GM18951 (cell line): Measurements from ENCODE around the gene PCLO.
"Not testable (repeated sequence)": the region's sequence is repeated elsewhere in the genome, so short reads cannot be mapped to it uniquely, and the experiment has no call there.

Experiments
- POLR2A ChIP-seq: IDR thresholded peaks from 4 replicates; pipeline ENCODE4 v1.6.1; 2011; ENCODE audit warnings: mild to moderate bottlenecking; ENCODE audit not compliant: insufficient read length, insufficient read depth; ENCODE audit errors: extremely low read depth
- in situ Hi-C: fragments of 300-500 bp; cut with MboI; formaldehyde crosslinking; loops from one replicate; pipeline ENCODE4 v1.12.0; 2022; ENCODE audit warnings: low sequenced_read_pairs, mixed read lengths, inconsistent platforms; ENCODE audit not compliant: unreplicated experiment

Gene PCLO

DNA sequence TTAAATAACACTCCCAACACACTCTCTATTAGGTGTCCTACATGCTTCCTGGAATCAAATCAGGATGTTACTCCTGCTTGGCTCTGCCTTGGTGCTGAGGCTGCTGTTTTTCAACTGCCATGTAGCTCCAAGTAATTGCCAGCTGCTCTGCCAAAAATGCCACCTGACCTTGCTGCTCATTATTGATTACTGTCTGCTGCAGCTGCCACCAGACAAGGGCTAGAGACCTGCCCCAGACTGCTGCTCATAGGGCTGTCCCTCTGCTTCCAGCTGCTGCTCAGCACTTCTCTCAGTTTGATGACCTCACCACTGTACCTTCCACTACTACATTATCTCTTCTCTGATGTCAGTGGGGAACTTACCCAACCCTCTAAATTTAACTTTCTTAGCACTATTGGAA is 102.5 kb downstream of the PCLO start:
- in situ Hi-C loops: no loop called here
- no peak for TF ChIP-seq POLR2A

DNA sequence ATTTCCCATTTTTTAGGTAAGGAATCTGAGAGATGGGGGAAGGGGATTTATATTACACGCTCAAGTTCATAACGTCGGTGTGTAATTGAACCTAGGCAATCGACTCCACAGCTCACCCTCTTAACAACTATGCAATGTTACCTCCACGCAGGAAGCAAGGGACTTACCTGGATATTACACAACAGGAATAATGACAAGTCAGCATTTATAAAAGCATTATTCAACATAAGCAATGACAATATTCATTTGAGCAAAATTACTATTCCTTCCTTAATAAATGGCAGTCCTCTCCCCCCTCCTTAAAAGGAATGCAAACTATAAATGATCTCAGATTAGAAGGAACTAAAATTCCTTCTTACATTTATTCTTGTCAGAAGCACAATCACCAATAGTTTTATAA is 104.0 kb downstream of the PCLO start:
- TF ChIP-seq POLR2A: no peak
- in situ Hi-C loops: no loop called here

DNA sequence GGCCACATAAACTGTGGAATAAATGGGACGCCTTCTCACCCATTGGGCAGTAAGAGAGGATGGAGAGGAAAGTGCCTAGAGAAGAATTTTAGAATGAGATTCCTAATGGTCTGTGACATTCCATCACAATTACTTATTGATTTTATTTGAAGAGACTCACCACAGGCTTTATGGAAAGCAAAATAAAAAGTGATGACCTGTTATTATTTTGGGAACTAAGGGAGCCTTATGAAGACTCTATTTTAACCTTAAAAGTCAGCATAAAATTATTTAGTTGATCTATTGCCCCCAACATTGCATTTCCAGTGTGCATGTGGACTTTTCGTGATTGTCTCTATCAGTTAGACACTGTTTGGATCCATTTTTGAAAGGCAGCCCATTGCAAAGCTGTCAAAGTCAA is 107.5 kb downstream of the PCLO start:
- no peak for TF ChIP-seq POLR2A
- in situ Hi-C loops: no loop called here

DNA sequence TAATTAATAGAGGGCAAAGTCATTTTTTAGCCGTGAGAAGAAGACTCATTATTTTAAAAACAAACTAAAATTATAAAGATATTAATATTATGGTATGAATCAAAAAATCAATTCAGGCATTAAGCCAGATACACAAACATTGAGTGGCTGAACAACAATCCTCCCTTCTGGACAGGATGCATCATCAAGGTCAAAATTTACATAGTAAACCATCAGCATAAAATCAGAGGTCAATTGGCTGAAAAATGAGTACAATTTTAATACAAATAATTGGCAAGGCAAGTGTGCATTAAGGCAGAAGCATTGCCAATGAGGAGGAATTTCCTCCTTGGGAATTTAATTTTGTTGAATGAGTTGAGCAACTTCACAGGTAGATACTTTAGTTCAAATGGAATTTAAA is 108.2 kb downstream of the PCLO start:
- no peak for TF ChIP-seq POLR2A
- in situ Hi-C loops: no loop called here

DNA sequence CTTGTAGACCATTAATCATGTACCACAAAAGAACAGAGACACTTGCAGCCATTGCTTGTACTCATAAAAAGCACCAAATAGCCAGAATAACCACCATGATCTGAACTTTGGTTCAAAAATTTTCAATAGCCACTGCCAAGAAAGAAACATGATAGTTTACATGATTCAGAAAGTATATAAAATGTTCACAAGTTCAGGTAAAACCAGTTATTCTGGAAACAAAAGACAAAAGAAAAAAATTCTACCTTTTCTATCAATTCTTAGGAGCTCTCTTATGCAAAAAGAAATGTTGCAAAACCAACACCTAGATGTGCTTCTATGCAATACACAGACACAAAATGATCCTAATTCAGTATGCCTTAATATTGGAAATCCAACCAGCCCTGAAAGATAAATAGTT is 108.7 kb downstream of the PCLO start:
- TF ChIP-seq POLR2A: no peak
- in situ Hi-C loops: no loop called here

DNA sequence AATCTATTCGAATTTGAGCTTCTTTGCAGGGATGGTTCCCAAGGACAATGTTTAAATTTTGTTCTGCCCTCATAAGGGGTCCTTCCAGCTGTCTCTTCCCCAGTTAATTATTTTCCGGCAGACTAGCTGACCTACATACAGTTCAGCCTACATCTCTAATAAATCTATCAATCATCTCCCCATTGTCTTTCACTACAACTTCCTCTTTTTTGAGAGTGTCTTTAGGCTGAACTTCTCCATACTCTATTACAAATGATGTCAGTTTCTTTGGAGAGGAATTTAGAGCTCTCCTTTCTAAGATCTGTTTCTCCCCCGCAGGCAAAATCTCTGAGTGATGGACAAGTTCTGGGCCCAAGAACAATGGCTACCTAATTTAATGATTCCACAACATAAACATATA is 122.2 kb downstream of the PCLO start:
- in situ Hi-C loops: no loop called here
- TF ChIP-seq POLR2A: no peak

DNA sequence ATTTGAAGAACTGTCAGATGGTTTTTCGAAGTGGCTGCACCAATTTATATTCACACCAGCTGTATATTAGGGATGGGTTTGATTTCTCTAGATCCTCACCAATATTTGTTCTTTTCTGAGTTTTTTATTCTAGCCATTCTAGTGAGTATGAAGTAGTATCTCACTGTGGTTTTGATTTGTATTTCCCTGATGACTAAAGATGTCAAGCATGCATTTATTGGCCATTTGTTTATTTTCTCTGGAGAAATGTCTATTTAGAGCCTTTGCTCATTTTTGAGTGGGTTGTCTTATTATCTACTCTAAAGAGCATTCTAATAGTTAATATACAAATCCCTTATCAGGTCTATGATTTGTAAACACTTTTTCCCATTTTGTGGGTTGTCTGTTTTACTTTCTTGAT is 123.9 kb downstream of the PCLO start:
- in situ Hi-C loops: no loop called here
- TF ChIP-seq POLR2A: no peak

DNA sequence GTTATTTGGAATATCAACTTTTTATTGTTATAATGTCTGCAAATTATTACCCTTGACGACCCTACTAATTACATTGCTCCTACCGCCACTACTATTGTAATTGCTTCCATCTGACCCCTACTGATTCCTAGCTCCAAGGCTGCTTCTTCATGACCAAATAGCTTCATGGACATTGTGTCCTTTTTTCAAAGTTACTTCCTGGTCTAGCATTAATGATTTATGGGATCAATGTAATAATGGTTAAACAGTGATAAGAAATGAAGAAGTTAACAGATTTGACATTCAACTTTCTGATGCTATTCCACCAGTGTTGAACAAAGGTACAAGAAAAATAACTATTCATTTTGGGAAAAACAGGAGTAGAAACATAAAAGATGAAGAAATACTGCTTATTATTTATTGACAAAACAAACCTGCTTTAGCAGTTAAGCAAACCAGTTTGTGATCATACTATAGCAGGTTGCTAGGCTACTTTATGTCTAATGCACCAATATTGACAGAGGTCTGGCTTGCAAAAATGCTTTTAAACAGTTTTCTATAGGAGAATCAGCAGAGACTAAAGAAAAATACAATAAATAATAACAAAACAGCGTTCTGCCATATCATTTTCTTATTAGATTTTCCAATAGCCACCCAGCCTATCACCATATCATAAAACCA is 125.8 kb downstream of the PCLO start:
- no peak for TF ChIP-seq POLR2A
- in situ Hi-C loops: no loop called here

DNA sequence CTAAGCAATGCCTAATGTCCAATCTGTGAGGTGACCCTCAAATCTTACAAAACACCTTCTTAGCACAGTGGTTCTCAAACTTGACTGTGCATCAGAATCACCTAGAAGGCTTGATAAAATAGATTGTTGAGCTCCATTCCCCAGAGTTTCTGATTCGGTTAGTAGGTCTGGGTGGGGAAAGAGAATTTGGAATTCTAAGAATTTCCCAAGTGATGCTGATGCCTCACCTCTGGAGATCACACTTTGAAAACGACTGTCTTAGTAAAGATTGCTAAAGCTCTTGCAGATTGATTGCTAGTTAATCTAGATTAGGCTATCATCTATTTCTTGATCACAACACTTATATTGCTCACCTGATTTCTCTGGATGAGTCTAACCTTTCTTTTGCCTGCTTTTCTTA is 126.6 kb downstream of the PCLO start:
- no peak for TF ChIP-seq POLR2A
- in situ Hi-C loops: no loop called here

DNA sequence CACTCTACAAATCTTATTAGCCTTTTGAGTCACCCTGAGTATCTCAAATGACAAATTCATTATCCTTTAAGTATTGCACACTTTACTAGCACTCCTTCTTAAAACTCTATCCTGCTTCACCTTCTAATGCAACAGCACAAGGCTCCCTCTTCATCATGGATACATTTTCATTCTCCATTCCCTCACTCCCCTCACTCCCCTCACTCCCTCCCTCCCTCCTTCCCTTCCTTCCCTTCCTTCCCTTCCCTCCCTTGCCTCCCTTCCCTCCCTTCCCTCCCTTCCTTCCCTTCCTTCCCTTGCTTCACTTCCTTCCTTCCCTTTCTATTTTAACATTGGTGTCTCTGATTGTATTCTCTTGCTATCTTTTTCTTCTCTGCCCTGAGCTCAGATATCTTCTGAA is 130.5 kb downstream of the PCLO start:
- in situ Hi-C loops: no loop called here
- no peak for TF ChIP-seq POLR2A

DNA sequence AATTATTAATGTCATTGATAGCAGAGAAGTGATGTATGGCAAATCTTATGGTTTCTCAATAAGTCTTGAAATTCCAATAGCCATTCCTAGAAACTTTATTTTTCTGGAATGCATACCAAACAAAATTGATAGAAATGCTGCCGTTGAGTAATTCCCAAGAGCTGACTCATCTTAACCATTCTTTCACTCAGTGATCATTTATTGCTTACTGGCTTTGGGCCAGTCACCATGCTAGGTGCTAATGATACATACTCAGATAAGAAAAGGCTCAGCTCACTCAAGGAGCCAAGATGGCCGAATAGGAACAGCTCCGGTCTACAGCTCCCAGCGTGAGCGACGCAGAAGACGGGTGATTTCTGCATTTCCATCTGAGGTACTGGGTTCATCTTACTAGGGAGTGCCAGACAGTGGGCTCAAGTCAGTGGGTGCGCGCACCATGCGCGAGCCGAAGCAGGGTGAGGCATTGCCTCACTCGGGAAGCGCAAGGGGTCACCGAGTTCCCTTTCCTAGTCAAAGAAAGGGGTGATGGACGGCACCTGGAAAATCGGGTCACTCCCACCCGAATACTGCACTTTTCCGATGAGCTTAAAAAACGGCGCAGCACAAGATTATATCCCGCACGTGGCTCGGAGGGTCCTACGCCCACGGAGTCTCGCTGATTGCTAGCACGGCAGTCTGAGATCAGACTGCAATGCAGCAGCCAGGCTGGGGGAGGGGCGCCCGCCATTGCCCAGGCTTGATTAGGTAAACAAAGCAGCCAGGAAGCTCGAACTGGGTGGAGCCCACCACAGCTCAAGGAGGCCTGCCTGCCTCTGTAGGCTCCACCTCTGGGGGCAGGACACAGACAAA is 138.6 kb downstream of the PCLO start:
- in situ Hi-C loops: not testable (repeated sequence)

DNA sequence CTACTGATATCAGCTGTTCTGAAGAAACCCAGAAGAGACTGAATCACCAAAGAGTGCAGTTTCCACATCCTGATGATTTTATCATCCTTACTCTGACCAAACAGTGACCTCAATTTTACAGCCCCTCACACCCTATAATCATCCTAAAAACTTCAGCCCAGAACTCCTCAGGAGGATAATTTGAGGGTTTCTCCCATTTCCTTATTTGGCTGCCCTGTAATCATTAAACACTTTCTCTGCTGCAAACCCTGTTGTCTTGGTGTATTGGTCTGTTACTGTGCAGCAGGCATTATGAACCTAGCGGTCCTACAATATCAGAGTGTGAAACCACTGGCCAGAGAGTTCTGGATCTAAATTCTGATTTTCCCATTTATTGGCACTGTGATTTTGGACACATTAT is 141.7 kb downstream of the PCLO start:
- no peak for TF ChIP-seq POLR2A

DNA sequence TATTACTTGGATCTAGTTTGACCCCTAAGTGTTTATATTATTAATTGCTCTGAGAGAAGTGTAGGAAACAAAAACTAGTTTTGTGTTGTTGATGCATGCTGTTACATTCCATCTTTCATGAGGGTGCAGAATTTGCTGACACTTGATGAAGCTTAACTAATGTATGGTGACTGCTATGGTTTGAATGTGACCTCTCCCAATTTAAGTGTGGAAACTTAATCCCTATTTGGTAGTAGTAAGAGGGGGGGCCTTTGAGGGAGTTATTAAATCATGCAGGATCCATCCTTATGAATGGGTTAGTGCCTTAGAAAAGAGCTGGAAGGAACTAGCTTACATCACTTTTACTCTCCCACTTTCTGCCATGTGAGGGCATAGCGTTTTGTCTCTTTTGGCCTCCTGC is 142.5 kb downstream of the PCLO start:
- in situ Hi-C loops: no loop called here
- no peak for TF ChIP-seq POLR2A

More for the DNA sequence above, 141.7 kb downstream of the PCLO start:
- in situ Hi-C loops: no loop called here

DNA sequence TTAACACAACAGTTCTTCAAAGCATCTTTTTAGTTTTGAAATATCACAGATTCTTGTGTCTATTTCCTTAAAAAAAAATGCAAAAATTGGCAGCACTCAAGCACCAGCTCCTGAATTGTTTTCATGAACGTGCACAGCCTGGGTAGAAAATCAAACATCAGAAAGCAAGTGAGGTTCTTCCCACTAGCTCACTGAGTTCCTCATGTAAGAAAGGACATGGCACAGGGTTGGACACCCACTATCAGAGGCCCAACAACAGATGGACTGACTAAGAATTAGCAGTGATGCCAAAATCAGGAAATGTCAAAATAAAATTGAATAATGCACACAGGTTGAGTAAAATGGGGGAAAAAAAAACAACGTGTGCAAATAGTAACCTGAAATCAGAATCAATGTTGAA is 146.8 kb downstream of the PCLO start:
- in situ Hi-C loops: no loop called here
- TF ChIP-seq POLR2A: no peak

DNA sequence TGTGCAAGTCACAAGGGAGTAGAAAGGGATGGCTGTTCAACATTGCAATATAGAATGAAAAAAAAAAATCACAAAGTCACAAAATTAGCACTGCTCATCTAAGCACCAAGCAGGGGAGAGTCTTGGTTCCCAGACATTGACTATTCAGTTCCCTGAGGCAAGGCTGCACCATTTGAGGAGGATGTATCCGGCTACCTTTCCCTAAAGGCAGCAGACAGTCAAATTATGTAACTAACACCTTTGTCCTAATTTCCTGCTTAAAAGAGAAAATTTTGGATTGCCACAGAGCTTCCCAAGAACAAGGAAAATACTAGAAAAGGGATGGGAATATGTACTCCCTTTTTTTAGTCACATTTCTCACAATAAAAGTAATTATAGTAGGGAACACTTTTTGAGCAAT is 148.1 kb downstream of the PCLO start:
- in situ Hi-C loops: no loop called here
- no peak for TF ChIP-seq POLR2A

DNA sequence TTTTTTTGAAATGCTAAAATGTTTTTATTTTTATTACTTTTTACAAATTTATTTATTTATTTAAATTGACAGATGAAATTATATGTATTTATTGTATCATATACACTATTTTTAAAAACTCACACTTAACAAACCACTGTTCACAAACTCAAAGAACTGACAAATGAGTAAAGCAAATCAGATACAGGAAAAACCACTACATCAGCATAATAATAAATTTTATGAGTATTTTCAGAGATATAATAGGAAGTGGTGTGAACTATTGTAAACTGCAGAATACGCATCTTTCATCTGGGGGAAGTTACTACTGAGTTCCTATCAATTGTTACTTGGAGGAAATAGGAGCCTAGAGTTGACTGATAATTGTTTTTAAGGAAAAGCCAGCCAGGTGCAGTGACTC is 150.7 kb downstream of the PCLO start:
- TF ChIP-seq POLR2A: no peak
- in situ Hi-C loops: no loop called here
